ENCODE results near the gene RNF220.

GRCh38 chr1:44422161-44422560 lies 17.1 kb downstream of the RNF220 start:
- TF ChIP-seq CTCF (conservative IDR thresholded peaks at IDR 0.05) = no peak
- TF ChIP-seq ZFX (IDR thresholded peaks at IDR 0.05) = no peak

Data from C4-2B (cell line).